GM12891 (cell line): ENCODE data around the gene NELFB.

Experiments
- DNase-seq: peaks from one replicate; pipeline ENCODE4 v3.0.0; 2011; ENCODE audit warnings: low spot score; ENCODE audit not compliant: insufficient read length
- FAIRE-seq: peaks from 2 replicates; lab custom pipeline; 2011; peaks lifted over from hg19 to GRCh38; lab: Jason Lieb, UNC
- PAX5 ChIP-seq: IDR thresholded peaks from 2 replicates; pipeline ENCODE4 v1.6.1; 2011; ENCODE audit warnings: low read length, moderate library complexity, mild to moderate bottlenecking; ENCODE audit not compliant: insufficient read depth, severe bottlenecking
- POLR2A ChIP-seq: IDR thresholded peaks from 2 replicates; pipeline ENCODE4 v1.6.1; 2011; ENCODE audit warnings: low read depth, low read length, control low read depth
- POLR2AphosphoS5 ChIP-seq: IDR thresholded peaks from 2 replicates; pipeline ENCODE4 v1.6.1; 2011; ENCODE audit warnings: low read depth, low read length, control low read depth
- POU2F2 ChIP-seq: IDR thresholded peaks from 2 replicates; pipeline ENCODE4 v1.6.1; 2011; ENCODE audit warnings: low read depth, mild to moderate bottlenecking, control low read depth, low read length, moderate library complexity
- SPI1 ChIP-seq: IDR thresholded peaks from 2 replicates; pipeline ENCODE4 v1.6.1; 2011; ENCODE audit warnings: low read depth, low read length, control low read depth
- TAF1 ChIP-seq: IDR thresholded peaks from 2 replicates; pipeline ENCODE4 v1.6.1; 2011; ENCODE audit warnings: low read depth, low read length, control low read depth

Gene NELFB

DNA sequence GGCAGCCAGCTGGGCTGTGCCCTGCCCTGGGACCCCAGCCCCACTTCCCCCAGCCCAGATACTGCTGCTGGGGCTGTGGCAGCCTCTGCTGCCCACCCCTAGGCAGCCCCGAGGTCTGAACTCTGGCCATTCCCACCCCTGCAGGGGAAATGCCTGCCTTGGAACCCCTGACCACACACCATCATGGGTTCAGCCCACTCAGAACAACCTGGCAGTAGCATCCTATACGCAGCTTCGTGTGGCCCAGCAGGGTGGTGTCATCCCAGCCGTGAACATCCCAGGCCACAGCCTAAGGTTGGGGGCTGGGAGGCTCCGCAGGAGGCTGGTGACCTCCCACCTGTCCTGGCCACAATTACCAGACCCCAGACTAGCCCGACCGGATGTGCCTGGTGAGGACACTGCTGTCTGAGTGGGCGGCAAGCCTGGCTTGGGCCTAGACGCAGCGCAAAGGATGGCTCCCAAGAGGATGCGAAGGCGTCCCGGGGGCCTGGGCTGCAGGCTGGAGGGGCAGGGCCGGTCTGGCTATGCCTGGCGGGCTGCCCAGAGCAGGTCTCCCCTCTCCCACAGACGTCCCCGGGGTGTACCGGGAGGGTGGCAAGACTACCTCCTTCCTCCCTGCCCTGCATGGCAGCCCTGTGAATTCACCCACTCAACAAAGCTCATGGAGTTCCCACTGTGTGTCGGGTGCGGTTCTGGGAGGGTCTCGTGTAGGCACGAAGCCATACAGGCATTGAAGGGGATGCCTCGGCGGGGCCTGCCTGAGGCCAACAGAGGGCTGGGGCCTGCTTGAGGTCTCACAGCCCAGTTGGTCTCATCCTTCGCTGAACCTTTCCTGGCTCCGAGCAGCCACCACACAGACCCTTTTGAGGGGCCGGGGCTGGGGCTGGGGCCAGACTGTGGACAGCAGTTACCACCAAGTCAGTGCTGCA, 25.9 kb upstream of the NELFB start:
- DNase-seq (no peak), FAIRE-seq (no peak)
- TF ChIP-seq POLR2A, result no peak
- TF ChIP-seq POLR2AphosphoS5, result no peak
- TF ChIP-seq PAX5, result no peak
- no peak for TF ChIP-seq SPI1

DNA sequence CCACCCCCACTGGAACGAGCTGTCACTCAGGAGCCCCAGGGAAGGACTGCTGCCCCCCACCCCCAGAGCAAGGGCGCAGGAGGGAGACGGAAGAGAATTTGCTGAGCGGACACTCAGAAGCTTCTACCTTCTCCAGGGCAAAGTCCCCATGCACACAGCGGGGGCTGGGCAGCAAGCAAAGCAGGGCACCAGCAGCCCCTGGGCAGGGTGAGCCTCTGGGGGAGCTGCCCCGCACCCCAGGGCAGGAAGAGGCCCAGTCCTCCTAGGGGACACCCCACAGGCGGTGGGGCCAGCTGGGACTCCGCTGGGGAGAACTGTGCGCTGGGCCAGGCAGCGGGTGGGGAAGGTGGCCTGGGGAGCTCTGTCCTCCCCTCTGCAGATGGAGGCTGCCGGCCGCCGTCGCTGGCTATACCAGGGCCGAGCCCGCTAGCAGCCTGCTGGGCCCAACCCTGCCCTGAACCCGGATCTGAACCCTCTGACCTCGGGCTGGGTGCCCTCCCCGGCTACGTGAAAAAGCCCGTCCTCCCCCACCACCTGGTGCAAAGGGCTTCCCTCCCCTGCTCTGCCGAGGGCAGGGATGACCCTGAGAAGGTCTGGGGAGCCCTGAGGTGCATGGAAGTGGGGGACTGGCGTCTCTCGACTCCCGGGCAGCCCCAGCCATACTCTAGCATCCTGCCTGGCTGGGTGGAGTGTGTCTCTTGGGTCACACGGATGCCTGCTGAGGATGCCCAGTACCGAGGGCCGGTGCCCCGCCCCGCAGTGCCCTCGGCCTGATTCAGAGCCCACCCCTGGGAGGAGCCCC, 25.0 kb upstream of the NELFB start:
- DNase-seq (no peak), FAIRE-seq (no peak)
- no peak for TF ChIP-seq PAX5
- no peak for TF ChIP-seq SPI1

DNA sequence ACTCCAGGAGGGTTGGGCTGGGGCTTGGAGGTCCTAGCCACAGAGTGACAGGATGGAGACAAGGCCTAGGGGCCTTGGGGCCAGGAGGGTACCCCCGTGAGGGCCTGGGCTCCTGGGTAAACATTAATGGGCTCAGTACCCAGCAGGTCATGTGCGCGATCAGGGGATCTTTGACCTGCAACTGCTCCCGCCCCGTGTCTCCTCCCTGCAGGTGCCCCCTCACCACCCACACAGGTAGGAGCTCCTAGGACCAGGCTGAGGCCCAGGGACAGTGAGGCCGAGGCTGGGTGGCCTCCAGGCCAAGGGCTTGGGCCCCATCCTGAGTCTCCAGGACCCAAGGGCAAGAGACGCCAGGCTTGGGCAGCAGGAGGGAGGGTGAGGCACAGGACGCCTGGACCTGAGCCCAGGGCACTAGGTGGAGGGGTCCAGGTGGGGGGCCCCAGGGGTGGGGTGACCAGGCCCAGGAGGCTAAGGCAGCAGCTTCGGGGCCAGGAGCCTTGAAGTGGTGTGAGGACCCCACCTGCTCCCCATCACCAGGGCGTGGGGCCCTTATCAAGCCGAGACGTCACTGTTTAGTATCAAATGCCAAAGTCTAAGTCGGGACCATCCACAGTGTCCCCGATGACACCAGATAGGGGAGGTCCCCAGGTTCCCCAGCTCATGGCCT, 24.3 kb upstream of the NELFB start, which contains the start of gene SLC34A3:
TSS of gene SLC34A3 (plus strand) at position 197 of the 667 bp plus-strand sequence. CDS start 802 bp downstream, outside the sequence.
- DNase-seq (no peak), FAIRE-seq (no peak)
- TF ChIP-seq POU2F2 (no peak), PAX5 (no peak), POLR2A (no peak), SPI1 (no peak), POLR2AphosphoS5 (no peak), TAF1 (no peak)

DNA sequence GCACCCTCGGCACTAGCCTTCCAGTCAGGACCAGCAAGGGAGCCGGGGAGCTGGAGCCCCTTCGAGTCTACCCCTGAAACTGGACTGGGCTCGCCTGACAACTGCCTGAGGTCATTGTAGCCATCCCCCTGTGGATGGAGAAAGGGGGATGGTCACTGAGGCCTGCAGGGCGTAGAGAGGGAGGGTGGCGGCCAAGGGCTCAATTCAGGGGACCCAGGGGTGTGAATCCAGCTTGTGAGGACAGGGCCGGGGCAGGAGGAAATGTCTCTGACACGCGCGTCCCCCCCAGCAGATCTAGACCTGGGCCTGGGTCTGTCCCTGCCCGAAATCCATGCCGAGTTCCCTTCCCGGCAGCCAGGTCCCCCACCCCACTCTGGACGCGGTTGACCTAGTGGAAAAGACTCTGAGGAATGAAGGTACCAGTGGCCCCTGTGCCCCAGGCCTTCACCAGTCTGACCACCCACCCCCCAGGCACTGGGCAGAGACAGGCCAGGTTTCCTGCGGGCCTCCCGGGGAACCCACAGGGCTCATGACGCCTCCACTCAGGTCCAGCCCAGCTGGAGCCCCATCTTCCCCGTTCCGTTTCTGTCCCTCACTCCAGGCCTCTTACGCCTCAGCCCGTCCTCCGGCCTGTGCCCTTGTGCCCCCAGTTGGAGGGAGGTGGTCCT, 23.6 kb upstream of the NELFB start:
- DNase-seq (no peak), FAIRE-seq (no peak)
- no peak for TF ChIP-seq TAF1
- no peak for TF ChIP-seq PAX5
- no peak for TF ChIP-seq SPI1
- TF ChIP-seq POLR2AphosphoS5, result no peak
- TF ChIP-seq POU2F2, result no peak
- no peak for TF ChIP-seq POLR2A

DNA sequence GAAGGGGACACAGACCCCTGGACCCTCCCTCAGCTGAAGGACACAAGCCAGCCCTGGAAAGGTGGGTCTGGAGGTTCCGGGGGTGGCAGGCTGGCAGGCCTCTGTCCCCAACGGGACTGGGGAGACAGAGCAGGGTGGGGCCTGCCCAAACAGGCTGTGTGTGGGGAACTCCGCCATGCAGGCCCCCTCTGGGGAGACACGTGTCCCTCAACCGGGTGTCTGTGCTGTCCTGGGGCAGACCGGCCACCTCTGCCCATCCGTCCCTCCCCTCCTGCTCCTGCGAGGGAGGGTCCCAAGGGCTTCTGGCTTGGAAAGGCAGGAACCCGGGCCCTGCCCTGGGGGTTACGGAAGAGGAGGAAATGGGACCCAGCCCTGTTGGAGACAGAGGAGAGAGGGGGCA, 23.0 kb upstream of the NELFB start:
- no peak for DNase-seq
- no peak for FAIRE-seq
- no peak for TF ChIP-seq PAX5
- no peak for TF ChIP-seq POU2F2
- TF ChIP-seq POLR2A, result no peak
- TF ChIP-seq SPI1, result no peak
- TF ChIP-seq TAF1, result no peak
- no peak for TF ChIP-seq POLR2AphosphoS5

DNA sequence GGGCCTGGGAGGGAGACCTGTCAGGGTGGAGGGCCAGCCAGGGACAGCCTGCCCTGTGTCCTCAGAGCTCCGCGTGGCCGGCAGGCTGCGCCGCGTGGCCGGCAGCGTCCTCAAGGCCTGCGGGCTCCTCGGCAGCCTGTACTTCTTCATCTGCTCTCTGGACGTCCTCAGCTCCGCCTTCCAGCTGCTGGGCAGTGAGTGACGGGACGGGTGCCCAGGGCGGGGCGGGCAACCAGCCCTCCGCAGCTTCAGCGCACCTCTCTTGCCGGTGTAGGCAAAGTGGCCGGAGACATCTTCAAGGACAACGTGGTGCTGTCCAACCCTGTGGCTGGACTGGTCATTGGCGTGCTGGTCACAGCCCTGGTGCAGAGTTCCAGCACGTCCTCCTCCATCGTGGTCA, 22.6 kb upstream of the NELFB start:
- TF ChIP-seq SPI1, result no peak
- TF ChIP-seq POLR2AphosphoS5, result no peak
- no peak for TF ChIP-seq TAF1
- TF ChIP-seq PAX5, result no peak
- TF ChIP-seq POU2F2, result no peak
- TF ChIP-seq POLR2A, result no peak
- FAIRE-seq (no peak), DNase-seq (no peak)

DNA sequence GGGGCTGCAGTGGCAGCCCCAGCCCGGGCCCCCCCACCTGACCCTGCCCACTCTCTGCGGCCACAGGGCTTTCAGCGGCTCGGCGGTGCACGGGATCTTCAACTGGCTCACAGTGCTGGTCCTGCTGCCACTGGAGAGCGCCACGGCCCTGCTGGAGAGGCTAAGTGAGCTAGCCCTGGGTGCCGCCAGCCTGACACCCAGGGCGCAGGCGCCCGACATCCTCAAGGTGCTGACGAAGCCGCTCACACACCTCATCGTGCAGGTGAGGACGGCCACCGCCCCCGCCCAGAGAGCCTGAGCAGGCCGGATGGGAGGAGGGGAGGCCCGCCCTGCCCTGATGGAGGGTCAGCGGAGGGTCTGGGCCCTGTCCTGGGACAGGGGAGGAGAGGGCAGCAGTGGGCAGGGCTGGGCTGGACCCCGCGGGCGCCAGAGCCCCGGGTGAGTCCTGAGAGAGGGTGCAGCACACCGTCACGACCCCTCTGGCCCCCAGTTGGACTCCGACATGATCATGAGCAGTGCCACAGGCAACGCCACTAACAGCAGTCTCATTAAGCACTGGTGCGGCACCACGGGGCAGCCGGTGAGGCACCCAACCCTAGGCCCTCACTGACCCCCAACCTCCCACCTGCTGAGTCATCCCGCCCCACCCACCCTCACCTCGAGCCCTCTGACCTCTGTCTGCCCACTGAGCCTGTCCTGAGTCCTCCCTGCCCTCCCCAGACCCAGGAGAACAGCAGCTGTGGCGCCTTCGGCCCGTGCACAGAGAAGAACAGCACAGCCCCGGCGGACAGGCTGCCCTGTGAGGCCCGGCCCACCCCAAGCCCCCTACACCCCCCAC, 21.8 kb upstream of the NELFB start:
- no peak for DNase-seq
- no peak for FAIRE-seq
- TF ChIP-seq TAF1 (no peak), SPI1 (no peak), POLR2AphosphoS5 (no peak), PAX5 (no peak), POLR2A (no peak), POU2F2 (no peak)

DNA sequence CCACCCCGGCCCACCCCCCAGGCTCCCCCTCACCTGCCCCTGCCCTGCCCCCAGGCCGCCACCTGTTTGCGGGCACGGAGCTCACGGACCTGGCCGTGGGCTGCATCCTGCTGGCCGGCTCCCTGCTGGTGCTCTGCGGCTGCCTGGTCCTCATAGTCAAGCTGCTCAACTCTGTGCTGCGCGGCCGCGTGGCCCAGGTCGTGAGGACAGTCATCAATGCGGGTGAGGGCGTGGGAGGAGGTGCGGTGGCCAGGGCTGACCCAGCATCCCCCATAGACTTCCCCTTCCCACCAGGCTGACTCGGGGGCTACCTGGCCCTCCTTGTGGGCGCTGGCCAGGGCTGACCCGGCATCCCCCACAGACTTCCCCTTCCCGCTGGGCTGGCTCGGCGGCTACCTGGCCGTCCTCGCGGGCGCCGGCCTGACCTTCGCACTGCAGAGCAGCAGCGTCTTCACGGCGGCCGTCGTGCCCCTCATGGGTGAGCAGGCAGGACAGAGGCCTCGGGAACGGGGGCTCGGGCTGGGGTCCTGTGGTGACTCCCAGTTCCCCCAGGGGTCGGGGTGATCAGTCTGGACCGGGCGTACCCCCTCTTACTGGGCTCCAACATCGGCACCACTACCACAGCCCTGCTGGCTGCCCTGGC, 21.0 kb upstream of the NELFB start:
- FAIRE-seq (no peak), DNase-seq (no peak)
- TF ChIP-seq PAX5 (no peak), POLR2A (no peak), TAF1 (no peak), POU2F2 (no peak), POLR2AphosphoS5 (no peak), SPI1 (no peak)
